ENCODE measurements around the gene RHOH.

Gene RHOH

DNA sequence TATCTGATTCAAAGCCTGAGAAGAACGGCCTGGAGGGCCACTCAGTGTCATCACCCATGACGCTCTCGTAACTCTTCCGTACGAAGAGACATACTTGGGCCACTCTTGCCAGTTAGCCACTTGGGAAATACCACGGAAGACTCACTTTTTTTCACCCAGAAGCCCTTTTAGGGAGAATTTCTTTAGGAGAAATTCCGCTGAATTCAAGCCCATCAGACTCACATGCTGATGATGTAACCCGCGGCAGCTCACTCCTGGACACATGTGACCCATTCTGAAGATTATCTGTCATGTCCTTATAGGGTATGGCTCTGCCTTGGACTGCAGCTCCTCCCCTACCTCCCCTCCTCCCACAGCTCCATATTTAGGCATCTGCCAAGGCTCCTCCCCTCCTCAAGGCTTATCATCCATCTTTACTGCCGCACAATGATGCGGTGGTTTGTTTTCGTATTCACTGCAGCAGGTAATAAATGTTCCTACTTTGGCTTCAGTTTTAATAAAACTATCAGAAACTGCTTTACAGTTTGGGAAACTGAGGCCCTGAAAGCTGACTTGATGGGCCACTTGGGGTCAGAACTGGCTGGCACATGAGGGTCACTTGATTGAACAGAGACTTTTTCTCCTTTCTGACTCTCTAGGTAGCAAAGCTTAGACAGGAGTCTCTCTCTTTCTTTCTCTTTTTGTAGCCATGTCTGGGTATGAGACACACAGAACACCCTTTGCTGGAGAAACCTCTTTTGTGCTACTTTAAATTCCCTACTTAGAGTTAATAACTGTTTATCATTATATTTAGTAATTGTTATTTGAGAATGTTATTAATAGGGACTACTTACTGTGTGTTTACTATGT, 42.1 kb downstream of the RHOH start:
- DNase-seq: no peak

DNA sequence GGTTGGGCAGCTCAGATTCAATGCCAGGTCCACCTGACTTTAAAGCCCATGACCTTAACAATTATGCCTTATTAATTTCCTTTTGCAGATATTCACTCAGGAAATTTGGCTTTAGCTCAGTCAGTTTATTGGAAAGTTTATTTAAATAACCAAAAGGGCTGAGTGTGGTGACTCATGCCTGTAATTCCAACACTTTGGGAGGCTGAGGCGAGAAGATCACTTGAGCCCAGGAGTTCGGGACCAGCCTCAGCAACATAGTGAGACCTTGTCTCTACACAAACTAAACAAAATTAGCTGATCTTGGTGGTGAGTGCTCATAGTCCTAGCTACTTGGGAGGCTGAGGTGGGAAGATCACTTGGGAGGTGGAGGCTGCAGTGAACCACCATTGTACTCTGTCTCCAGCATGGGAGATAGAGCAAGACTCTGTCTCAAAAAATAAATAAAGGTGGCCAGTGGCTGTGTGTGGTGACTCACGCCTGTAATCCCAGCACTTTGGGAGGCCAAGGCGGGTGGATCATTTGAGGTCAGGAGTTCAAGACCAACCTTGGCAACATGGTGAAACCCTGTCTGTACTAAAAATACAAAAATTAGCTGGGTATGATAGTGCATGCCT, 43.3 kb downstream of the RHOH start:
- no peak for DNase-seq

DNA sequence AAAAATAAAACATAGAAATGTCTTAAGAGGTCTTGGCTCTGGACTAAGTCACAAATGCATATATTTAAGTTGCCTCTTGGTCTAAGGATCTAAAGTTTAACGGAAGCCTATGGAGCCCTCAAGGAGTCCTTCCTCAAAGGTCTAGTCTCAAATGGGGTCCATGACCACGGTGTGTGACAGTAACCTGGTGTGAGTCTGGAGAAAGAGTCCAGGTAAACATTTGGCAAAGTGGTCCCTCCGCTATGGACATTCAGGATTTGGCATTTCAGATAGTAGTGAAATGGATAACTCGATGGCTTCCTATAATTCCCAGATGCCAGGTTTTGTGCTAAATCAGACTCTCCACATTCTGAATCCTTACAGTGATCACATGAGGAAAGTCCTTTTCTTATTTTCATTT, 44.2 kb downstream of the RHOH start:
- DNase-seq: no peak

DNA sequence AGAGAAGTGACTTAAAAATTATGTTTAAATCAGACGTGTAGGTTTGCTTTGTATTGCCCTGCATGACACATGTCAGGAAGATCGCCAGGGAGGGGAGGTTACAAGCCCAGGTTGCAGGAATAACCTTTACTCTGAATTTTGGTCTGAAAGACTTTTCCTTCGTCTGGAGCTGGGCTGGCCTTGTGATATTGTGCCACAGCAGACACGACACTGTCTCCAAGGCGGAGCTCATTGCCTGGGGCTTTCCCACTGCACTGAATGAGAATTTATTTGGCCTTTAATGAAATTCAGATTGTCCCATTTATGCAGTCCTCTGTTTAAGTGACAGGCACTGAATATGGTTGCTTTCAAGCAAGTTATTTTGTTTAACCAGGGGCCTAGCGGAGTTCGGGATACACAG, 45.1 kb downstream of the RHOH start:
- no peak for DNase-seq

DNA sequence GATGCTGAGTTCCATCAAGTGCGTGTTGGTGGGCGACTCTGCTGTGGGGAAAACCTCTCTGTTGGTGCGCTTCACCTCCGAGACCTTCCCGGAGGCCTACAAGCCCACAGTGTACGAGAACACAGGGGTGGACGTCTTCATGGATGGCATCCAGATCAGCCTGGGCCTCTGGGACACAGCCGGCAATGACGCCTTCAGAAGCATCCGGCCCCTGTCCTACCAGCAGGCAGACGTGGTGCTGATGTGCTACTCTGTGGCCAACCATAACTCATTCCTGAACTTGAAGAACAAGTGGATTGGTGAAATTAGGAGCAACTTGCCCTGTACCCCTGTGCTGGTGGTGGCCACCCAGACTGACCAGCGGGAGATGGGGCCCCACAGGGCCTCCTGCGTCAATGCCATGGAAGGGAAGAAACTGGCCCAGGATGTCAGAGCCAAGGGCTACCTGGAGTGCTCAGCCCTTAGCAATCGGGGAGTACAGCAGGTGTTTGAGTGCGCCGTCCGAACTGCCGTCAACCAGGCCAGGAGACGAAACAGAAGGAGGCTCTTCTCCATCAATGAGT, 46.6 kb downstream of the RHOH start:
- DNase-seq: no peak

DNA sequence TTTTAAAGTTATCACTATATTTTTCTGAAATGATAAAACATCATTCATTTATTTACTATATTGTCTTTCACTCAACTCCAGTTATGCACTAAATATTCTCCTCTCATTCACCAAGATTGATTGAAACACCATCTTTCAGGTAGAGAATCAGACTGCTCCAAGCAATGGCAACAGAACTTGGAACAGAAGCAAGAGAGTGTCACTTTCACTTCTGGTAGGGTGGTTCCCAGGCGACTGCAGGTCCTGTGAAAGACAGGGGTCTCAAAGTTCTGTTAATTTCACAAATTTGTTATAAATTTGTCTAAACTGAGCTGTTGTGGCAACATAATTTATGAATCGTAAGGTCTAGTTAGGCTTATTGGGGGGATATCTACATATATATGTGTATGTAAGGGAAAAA, 47.8 kb downstream of the RHOH start:
- no peak for DNase-seq

DNA sequence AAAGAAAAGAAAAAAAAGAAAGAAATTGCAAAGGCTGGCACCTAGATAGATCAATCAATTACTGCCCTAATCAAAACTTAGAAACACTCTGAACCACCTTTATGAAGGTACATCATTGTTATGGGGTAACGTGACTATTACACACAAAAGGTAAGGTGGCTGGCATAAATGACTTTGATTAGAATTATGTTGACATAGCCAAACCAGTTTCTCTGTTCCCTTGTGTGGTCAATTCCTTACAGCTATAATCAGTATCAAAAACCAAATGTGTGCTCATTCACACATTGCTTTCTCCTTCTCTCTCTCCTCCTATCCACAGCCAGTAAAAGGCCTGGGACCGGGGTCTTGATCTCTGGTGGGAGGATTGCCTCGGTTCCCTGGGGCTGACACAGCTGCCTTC, 48.7 kb downstream of the RHOH start:
- DNase-seq: no peak

DNA sequence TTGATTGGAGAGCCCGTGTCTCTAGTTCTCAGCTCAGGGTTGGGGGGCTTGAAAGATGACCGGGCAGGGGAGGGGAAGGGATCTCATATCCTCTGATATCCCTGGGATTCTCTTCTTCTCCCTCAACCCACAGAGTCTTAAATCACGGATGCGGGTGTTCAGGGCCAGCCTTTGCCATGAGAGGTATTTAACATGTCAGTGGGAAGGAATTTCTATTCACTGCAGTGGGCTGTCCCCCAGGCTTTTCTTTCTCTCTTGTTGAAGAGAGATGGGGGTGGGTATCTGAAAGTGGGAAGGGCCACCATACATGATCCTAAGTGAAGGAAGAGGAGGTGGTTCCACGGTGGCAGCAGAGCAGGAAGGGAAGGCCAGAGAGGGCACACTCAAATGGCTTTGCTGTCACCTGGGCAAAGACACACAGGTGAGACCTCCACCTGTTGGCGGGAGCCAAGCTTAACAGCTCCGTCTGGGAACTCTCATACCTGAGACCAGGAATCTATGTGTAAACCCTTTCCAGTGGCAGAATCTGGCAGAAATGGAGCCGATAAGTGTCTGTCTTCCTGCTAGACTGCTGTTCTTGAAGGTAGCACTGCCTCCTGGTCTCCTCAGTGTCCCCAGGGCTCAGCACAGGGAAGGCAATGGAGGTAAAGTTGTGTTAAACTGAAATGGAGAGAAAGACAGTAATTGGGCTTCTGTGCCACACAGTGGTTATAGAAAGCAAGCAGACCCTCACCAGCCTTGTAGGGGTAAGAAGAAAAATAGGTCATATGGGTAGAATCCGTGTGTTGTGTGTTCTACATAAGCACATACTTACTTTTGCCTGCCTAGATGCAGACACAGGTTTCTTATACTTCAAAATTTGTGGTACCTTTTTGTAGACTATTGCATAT, 49.4 kb downstream of the RHOH start:
- no peak for DNase-seq

DNA sequence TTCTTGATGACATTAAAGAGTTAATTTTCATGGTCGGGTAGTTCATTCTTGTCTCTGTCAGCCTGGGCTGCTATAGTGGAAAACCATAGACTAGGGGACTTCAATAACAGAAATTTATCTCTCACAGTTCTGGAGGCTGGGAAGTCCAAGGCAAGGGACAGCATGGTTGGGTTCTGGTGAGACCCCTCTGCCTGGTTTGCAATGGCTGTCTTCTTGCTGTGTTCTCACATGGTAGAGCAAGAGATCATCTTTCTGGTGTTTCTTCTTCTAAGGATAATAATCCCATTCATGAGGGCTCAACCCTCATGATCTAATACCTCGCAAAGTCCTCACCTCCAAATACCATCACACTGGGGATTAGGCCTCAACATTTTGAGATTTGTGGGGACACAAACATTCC, 50.1 kb downstream of the RHOH start:
- no peak for DNase-seq

DNA sequence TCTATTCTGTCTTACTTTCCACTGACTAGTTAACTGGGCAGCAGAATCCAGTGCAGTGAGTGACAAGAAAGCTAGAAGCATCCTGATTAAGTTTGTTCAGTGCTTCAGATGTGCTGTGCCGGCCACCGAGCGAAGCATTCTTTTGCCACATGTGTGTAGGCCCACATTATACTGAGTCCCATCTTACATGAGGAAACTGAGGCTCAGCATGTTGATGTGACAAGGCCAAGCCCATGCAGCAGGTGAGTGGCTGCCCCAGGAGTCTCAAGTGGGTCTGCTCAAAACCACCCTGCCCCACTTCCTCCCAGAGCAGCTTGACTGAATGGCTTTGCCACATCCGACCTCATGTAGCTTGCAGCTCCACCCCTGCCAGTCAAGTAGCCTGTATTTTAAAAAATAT, 50.5 kb downstream of the RHOH start:
- no peak for DNase-seq

DNA sequence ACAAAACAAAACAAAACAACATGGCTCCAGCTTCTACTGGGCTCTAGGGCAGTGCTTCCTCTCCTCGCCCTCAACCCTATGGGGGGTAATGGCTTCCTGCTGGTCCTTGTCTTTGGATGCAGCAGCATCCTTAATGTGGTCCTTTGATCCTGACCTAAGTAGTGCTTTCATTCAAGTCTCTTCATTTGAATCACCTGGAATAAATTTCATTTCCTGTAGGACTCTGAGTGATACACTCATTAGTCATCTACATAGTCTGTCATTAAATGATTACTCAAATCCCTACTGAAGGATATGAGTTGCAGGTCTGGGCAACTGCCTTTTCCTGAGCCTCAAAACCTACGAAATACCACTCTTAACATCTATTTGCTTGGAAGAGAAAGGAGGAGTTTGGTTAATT, 54.5 kb downstream of the RHOH start:
- no peak for DNase-seq

DNA sequence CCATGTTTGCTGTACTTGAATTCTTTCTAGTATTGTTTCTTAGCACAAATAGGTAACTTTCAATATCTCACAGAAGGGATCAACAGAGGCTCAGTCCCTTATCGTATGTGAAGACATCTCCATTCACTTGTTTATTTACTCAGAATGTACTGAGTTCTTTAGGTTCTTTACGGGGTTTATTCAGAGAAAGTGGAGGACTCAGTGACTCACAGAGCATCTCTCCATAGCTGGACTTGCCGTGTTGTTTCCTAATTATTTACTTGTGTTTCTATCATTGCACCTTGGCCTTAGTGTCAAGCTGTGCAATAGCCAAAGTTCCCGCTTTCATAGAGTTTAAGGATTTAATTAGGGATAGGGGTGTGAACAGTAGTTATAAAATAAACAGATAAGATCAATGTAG, 57.1 kb downstream of the RHOH start:
- no peak for DNase-seq

DNA sequence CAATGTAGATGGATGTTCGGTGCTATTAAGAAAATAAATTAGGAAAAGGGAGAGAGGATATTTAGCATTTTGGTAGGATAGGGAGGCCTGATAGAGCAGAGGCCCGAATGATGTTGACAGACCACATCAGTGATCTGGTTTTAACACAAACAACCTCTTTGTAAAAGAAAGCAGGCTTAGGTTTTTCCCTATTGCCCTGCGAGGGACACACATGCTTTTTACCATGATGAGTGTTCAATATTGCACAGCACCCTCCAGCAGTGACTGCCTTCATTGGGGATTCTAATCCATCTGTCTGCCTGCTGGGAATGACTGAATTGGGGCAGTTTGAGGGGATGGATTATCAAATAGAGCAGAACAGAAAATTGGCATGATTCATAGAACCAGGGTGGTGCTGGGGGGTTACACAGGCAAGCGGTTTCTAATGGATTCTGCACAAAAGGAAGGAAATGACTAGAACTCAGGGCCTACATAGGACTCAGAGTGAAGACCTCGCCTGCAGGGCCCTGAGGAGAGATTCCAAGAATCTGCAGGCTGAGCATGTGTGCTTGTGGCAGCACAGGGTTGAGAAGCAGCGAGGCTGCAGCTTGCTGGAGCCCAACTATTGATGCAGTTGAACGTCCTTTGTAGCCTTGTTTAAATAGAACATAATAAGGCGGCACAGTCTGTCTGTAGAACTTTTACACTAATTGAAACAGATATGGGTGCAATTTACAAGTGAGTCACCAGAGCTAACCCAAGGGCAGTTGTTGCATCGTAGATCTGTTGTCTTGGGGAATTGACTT, 58.0 kb downstream of the RHOH start:
- no peak for DNase-seq

DNA sequence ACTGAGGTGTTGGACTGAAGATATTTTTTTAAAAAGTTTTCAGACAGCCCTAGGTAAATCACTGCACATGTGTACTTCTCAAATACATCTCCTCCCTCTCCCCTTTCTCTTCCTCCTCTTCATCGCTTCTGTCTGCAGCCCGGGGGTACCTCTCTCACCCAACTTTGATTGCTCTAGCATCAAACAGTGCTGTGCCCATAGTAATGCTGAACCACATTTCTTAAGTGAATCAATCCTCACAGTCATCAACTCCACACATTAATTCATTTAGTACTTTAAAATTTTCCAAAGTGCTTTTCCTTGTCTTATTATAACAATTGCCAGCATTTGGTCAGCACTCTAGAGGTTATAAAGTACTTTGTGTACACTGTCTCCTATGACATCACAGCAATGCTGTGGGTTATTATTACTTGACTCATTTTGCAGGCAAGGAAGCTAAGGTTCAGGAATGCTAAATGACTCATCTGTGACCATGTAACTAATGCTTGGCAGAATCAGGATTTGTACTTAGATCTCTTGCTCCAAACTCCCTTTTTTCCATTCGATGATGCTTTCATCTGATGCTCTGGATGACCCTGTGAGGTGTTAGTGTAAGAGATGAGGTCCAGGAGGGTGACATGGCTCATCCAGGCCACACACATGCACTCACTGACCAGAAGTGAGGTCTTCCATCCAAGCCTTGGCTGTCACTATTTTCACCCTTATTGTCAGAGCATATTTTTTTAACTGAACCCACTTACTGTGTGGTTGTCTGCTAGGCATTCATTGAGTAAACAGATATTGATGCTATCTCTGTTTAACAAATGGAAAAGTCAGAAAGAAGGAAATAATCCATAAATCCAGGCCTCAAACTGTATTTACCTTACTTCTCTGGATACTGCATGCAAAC, 58.8 kb downstream of the RHOH start:
- no peak for DNase-seq

DNA sequence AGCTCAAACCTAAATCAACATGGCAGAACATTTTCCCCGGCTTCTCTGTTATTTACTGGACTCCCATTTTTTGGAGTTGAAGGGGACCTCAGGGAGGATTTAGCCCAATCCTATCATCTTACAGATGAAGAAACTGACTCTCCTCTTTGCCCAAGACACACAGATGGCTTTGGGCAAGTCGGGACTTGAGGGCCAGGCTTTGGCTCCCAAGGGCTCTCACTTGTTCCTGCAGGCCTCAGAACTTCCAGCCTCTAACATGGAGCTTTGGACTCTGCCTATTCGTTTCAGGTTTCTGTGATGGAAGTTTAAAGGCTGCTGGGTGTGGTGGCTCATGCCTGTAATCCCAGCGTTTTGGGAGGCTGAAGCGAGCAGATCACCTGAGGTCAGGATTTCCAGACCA, 59.5 kb downstream of the RHOH start:
- DNase-seq: no peak

DNA sequence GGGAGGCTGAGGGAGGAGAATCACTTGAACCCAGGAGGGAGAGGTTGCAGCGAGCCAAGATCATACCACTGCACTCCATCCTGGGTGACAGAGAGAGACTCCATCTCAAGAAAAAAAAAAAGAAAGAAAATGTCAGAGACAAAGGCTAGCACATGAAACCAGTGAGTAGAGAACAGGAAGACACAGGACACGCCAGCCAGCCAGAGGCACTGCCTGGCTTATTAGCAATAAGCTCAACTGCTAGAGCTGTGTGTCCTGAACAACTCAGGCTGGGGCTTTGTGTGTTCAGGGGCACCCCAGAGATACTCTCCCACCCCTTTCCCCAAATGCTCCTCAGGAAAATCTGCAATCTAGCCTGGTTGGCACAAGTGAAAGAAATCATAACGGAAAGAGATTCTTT, 60.0 kb downstream of the RHOH start:
- DNase-seq: no peak

DNA sequence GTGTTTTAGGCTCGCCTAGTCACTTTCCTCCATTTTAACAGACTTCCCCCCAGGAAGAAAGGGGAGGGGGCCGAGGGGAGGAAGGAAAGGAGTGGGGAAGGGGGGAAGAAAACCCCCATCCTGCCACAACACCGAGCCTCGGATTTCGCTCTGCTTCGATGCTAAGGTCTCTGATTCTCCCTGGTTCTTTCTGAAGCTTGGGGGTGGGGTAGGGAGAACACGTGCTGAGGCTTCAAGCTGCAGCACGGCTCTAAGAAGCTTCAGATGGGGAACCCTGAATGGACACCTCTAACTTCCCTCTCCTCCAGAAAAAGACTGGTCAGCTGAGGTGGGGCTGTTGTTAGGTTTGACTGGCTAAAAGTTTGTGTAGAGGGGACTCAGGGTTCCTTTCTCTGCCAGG, 61.8 kb downstream of the RHOH start:
- DNase-seq: no peak

DNA sequence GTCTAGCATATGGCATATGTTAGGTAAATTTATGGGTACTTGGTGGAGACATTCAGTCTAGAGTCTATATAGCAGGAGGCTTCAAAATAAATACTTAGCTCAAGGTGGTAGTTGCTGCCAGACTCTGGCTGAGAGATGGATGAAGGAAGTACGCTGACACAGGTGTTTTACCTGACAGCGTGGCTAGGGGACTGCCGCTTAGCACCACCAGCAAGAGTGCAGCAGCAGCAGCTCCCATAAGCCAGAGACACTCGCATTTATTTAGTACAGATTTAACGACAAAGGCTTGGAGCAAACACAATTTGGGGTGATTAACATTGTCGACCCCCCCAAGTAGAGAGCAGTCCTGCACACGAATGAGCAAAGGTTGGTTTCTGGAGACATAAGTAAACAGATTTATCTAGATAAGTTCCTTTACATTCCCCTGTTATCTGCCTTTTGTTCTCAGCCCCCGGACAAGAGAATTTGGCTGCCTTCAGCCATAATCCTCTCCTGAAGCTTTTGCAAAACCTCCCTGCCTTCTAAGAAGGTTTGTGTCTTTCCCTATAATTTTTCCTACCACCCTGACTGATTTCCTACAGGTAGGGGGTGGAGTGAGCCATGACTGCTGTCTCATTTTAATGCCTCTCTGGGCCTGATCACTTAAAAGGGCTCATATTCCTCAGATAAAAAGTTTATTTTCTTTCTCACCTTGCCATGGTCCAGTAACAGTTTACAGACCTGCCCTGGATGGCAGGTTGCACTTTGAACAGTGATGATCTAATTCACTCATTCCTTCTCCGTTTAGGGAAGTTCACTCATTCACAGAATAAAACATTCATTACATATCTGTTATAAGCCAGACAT, 64.6 kb downstream of the RHOH start:
- no peak for DNase-seq

DNA sequence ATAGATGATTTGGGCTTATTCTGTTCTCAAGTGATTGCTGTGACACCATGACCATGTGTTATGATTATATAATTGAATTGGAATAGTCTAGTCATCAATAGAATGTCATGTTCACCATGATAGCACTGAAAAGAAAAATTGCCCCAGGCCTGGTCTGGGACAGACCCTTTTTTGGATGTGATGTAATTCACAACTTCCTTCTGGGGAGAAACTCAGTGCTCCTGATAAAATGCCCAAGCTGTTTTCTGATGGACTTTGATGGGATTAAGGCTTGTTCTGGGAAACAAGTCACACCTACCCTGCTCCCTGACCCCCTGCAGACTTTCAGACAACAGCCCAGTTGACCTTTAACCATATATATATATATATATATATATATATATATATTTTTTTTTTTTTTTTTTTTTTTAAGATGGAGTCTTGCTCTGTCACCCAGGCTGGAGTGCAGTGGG, 65.3 kb downstream of the RHOH start:
- no peak for DNase-seq

DNA sequence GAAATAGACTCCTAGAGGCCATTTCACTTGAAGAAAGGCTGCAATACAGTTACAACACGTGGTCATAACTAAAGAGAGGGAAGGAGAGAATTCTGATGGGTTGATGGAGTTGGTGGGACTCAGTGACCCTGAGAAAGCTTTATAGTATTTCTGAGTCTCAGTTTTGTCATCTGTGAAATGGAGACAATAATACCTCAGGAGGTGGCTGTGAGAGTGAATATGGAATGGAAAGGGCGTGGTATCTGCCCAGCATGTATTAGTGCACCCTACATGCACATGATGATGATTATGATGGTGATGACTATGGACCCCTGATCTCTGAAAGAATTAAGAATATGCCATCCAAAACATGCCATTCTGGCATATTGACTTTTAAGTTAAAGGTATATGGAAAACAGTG, 66.0 kb downstream of the RHOH start:
- no peak for DNase-seq

DNA sequence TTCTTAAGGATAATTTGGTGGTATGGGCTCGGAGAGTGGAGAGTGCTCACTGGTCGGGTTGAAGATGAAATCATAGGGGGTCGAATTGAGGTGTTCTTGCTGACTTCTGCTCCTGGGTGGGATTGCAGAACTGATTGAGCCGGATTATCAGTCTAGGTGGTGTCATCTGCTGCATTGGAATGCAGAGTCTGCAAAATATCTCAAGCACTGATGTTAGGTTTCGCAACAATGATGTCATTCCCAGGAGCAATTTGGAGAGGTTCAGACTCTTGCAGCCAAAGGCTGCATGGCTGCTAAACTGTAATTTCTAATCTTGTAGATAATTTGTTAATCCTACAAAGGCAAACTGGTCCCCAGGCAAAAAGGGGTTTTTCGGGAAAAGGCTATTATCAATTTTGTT, 67.7 kb downstream of the RHOH start:
- no peak for DNase-seq
